ENCODE results near the gene CERT1. TPM values are rescaled to one million over a fixed set of nuclear protein-coding genes. Genes with fewer than 3 reads are reported as not detected.

CERT1 gene
- total RNA-seq, 1 donor from 2014 or later: 45.4 TPM

DNA sequence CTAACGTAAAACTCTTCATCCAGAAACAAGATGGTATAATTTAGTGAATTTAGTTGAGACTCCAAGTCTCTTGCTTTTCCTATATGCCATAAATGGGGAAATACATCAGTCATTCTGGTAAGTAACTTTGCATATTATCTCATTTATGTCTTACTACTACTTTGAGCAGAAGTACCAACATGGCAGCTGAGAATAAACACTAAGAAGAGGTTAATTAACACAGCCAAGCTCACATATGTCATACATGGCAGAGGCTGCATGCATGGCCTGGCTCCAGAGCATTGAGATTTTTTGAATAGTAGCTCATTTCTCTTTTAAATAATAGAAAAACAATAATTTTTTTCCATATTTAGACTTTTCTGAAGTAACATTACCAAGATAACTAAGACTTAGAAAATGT, 54.3 kb downstream of the CERT1 start:
- Mint-ChIP-seq H3K4me1 (ENCODE audit: low read depth, unreplicated experiment) (peaks cover 15% of the 10 kb centered on the region), H3K27me3 (ENCODE audit: unreplicated experiment) (peaks cover 2% of the 10 kb centered on the region), H3K36me3 (ENCODE audit: unreplicated experiment) (no peaks in the 10 kb centered on the region), H3K9me3 (ENCODE audit: unreplicated experiment) (peaks cover 4% of the 10 kb centered on the region), H3K4me3 (ENCODE audit: unreplicated experiment) (no peak overlapping the region), H3K27ac (ENCODE audit: unreplicated experiment) (no peak overlapping the region)
- TF ChIP-seq, protein P1, sequence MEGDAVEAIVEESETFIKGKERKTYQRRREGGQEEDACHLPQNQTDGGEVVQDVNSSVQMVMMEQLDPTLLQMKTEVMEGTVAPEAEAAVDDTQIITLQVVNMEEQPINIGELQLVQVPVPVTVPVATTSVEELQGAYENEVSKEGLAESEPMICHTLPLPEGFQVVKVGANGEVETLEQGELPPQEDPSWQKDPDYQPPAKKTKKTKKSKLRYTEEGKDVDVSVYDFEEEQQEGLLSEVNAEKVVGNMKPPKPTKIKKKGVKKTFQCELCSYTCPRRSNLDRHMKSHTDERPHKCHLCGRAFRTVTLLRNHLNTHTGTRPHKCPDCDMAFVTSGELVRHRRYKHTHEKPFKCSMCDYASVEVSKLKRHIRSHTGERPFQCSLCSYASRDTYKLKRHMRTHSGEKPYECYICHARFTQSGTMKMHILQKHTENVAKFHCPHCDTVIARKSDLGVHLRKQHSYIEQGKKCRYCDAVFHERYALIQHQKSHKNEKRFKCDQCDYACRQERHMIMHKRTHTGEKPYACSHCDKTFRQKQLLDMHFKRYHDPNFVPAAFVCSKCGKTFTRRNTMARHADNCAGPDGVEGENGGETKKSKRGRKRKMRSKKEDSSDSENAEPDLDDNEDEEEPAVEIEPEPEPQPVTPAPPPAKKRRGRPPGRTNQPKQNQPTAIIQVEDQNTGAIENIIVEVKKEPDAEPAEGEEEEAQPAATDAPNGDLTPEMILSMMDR (IDR thresholded peaks at IDR 0.05; ENCODE audit: partially characterized antibody, unreplicated experiment): no peak
- no peak for DNase-seq

DNA sequence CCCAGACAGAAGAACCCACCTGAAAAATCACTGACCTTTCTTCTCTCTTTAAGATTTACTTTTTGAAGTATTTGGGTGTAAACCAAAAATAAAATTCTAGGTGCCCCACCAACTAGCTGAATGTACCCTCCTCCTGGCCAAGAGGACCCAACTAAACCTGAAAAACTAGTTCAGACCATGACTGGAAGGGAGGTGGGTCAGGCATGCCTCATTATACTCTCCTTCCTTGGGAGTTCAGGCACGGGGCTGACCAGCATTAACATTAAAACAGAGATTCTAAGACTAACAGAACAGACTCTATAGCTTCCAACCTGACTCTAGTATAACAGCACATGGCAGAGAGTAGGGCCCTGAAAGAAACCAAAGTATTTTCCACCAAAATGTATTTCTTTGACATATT, 61.4 kb downstream of the CERT1 start:
- TF ChIP-seq, protein P1 (IDR thresholded peaks at IDR 0.05; ENCODE audit: partially characterized antibody, unreplicated experiment): no peak
- Mint-ChIP-seq H3K4me1 (ENCODE audit: low read depth, unreplicated experiment) (peaks cover 4% of the 10 kb centered on the region), H3K27ac (ENCODE audit: unreplicated experiment) (no peak overlapping the region), H3K4me3 (ENCODE audit: unreplicated experiment) (no peak overlapping the region), H3K36me3 (ENCODE audit: unreplicated experiment) (peaks cover 24% of the 10 kb centered on the region), H3K27me3 (ENCODE audit: unreplicated experiment) (peaks cover 2% of the 10 kb centered on the region), H3K9me3 (ENCODE audit: unreplicated experiment) (peaks cover 12% of the 10 kb centered on the region)
- DNase-seq: no peak

DNA sequence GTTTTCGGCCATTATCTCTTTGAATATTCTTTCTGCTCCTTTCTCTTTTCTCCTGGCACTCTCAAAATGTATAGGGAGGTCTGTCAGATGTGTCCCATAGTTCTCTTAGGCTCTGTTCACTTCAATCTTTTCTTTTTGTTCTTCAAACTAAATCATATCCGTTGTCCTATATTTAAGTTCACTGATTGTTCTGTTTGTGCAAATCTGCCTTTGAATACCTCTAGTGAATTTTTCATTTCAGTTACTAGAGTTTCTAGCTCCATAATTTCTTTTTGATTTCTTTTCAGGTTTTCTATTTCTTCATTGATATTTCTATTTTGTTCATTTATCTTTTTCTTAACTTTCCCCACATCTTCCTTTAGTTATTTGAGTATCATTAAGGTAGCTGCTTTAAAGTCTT, 65.4 kb downstream of the CERT1 start:
- peaks cover 2% of the 10 kb centered on the region for H3K27me3 Mint-ChIP-seq (ENCODE audit: unreplicated experiment)
- no peak overlapping the region for H3K4me3 Mint-ChIP-seq (ENCODE audit: unreplicated experiment)
- DNase-seq: no peak
- no peaks in the 10 kb centered on the region for H3K4me1 Mint-ChIP-seq (ENCODE audit: low read depth, unreplicated experiment)
- H3K9me3 Mint-ChIP-seq (ENCODE audit: unreplicated experiment): peaks cover 12% of the 10 kb centered on the region
- H3K36me3 Mint-ChIP-seq (ENCODE audit: unreplicated experiment): peaks cover 40% of the 10 kb centered on the region
- H3K27ac Mint-ChIP-seq (ENCODE audit: unreplicated experiment): no peak overlapping the region
- TF ChIP-seq, protein P1 (IDR thresholded peaks at IDR 0.05; ENCODE audit: partially characterized antibody, unreplicated experiment): no peak

DNA sequence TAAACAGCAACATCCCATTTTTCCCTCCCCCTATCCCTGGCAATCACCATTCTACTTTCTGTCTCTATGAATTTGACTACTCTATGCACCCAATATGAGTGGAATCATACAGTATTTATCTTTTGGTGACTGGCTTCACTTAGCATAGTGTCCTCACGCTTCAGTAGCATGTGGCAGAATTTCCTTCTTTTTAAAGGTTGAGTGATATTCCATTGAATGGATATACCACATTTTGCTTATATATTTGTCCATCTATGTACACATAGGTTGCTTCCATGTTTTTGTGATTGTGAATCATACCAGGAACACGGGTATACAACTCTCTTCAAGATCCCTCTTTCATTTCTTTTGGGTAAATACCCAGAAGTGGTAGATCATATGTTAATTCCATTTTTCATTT, 69.9 kb downstream of the CERT1 start:
- H3K4me1 Mint-ChIP-seq (ENCODE audit: low read depth, unreplicated experiment): no peaks in the 10 kb centered on the region
- TF ChIP-seq, protein P1 (IDR thresholded peaks at IDR 0.05; ENCODE audit: partially characterized antibody, unreplicated experiment): no peak
- peaks cover 27% of the 10 kb centered on the region for H3K36me3 Mint-ChIP-seq (ENCODE audit: unreplicated experiment)
- peaks cover 7% of the 10 kb centered on the region for H3K9me3 Mint-ChIP-seq (ENCODE audit: unreplicated experiment)
- DNase-seq: no peak
- H3K4me3 Mint-ChIP-seq (ENCODE audit: unreplicated experiment): no peak overlapping the region
- no peak overlapping the region for H3K27ac Mint-ChIP-seq (ENCODE audit: unreplicated experiment)
- no peaks in the 10 kb centered on the region for H3K27me3 Mint-ChIP-seq (ENCODE audit: unreplicated experiment)

DNA sequence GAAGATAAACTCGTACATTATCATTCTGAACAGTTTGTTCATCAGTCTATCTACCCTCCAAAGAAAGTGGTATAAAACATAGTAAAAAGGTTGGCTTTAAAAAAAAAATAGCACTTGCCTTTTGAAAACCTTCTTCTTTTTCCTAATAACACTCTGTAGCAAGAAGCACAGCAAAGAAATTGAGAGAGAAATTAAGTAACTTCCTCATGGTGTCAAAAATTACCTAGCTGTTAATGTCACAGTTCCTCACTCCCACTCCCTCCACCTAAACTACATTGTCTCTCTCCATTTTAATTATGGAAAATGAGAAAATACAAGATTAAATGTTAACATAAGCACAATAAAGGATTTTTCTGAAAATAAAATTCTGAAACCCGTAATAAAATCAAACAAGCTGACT, 72.2 kb downstream of the CERT1 start:
- Mint-ChIP-seq H3K36me3 (ENCODE audit: unreplicated experiment) (peaks cover 14% of the 10 kb centered on the region), H3K9me3 (ENCODE audit: unreplicated experiment) (no peaks in the 10 kb centered on the region), H3K4me3 (ENCODE audit: unreplicated experiment) (no peak overlapping the region), H3K27me3 (ENCODE audit: unreplicated experiment) (no peaks in the 10 kb centered on the region), H3K27ac (ENCODE audit: unreplicated experiment) (no peak overlapping the region), H3K4me1 (ENCODE audit: low read depth, unreplicated experiment) (no peaks in the 10 kb centered on the region)
- no peak for DNase-seq
- TF ChIP-seq, protein P1 (IDR thresholded peaks at IDR 0.05; ENCODE audit: partially characterized antibody, unreplicated experiment): no peak

Data from glutamatergic neuron (in vitro differentiated cells).